Astrocyte of the cerebellum (primary cell): ENCODE measurements around the gene NOL4L.

Experiments
- DNase-seq: peaks from one replicate; pipeline ENCODE4 v3.0.0-alpha.2; 2011; ENCODE audit warnings: low read depth
- H3K4me3 ChIP-seq: 2 replicates; pipeline ENCODE4 v1.5.1; 2011; ENCODE audit warnings: mild to moderate bottlenecking, low read depth, low read length, moderate library complexity
- CTCF ChIP-seq: IDR thresholded peaks from 2 replicates; pipeline ENCODE4 v1.5.1; 2012; ENCODE audit warnings: low read length, low read depth, moderate library complexity, mild to moderate bottlenecking; ENCODE audit errors: missing control alignments
- in situ Hi-C: cut with HindIII; loops from 2 replicates; pipeline ENCODE4 v1.10.0; 2017; ENCODE audit warnings: low sequenced_read_pairs

NOL4L gene

DNA sequence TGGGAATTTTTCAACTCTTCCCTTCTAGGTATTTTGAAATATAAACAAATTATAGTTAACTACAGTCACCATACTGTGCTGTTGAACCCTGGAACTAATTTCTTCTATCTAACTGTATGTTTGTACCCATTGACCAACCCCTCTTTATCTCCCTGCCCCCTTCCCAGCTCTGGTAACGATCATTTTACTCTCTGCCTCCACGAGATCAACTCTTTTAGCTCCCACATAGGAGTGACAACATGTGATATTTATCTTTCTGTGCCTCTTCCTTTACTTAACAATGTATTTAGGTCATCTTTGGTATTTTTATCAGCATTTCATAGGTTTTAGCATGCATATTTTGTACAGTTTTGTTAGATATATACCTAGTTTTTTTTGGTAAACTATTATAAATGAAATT, 181.1 kb downstream of the NOL4L start:
- TF ChIP-seq CTCF = no peak
- H3K4me3 ChIP-seq = no peak overlapping the region
- in situ Hi-C loops = no loop called here
- DNase-seq = no peak

DNA sequence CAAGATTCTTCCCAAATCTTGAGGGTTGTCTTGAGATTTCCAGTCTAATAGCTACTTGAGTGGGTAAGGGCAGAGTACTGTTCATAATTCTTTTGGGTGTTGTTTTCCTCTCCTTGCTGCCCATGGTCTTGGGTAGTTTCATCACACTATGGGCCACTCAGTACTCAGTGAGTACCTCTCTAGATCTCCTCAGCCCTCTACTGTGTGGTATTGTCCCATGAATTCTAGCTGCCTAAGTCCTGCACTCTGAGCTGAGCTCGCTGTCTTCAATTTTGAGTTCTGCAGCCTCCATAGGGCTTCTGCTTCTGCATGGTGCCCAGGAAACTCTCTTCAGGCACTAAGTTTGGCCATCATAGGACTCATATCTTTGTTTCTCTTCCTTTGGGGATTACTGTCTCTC, 184.7 kb downstream of the NOL4L start:
- H3K4me3 ChIP-seq = no peak overlapping the region
- DNase-seq = no peak
- in situ Hi-C loops = no loop called here
- TF ChIP-seq CTCF = no peak

DNA sequence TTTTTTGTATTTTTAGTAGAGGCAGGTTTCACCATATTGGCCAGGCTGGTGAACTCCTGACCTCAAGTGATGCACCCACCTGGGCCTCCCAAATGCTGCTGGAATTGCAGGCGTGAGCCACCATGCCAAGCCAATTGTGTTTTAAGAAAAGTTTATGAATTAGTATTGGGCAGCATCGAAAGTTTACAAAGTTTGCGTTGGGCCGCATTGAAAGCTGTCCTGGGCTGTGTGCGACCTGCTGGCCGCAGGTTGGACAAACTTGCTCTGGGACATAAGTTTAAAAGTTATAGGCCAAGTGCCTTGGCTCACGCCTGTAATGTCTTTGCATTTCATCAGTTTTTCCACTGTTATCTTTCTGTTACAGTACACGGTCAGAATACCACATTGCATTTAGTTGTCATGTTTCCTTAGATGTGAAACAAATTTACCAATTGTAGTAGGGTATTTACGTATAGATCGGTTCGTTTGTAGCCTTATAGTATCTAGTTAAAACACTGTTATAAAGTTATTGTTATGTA, 187.5 kb downstream of the NOL4L start:
- in situ Hi-C loops = no loop called here
- no peak for TF ChIP-seq CTCF
- DNase-seq = no peak

DNA sequence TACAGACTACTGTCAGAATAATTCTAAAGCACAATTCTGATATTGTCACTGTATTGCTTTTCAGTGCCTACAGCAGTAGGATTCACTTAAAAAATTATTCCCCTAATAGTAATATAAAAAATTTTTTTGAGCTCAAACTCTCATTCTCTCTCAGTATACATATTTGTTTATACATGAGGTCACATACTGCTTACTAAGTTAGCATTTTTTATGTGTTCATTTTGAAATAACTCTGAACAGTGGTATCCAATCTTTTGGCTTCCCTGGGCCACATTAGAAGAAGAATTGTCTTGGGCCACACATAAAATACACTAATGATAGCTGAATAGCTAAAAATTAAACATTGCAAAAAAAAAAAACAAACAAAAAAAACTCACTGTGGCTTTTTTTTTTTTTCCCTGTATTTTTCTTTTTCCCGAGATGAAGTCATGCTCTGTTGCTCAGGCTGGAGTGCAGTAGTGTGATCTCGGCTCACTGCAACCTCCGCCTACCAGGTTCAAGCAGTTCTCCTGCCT, 188.4 kb downstream of the NOL4L start:
- DNase-seq = no peak
- no peak for TF ChIP-seq CTCF
- no peak overlapping the region for H3K4me3 ChIP-seq
- in situ Hi-C loops = no loop called here

More for the DNA sequence above, 187.5 kb downstream of the NOL4L start:
- no peak overlapping the region for H3K4me3 ChIP-seq

DNA sequence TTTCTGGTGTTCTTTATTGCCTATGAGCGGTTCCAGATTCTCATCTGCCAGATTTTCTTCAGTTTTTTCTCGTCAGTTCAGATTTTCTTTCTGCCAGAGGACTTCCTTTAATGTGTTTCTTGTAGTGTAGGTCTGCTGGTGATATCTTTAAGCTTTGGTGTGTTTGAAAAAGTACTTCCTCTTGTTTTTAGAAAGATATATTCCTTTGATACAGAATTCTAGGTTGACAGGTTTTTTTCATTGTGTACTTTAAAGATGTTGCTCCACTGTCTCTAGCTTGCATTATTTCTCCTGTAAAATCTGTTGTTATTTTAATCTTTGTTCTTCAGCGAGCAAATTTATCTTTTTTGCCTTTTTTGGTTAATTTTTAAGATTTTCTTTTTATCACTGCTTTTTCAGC, 190.1 kb downstream of the NOL4L start:
- no peak for TF ChIP-seq CTCF
- DNase-seq = no peak
- in situ Hi-C loops = no loop called here
- H3K4me3 ChIP-seq = no peak overlapping the region
